Transverse colon (tissue), 4 donors: ENCODE measurements around the gene APOC3. TPM values are rescaled to one million over a fixed set of nuclear protein-coding genes. Genes with fewer than 3 reads are reported as not detected.
"Not testable (repeated sequence)": the region's sequence is repeated elsewhere in the genome, so short reads cannot be mapped to it uniquely, and the experiment has no call there.

Experiments used
- DNase-seq: peaks from one replicate; pipeline ENCODE4 v3.0.0-alpha.2; 2019
- H3K27ac ChIP-seq, 4 donors: fragments of 200-600 bp; sonication (generic); 2 replicates each; pipeline ENCODE4 v1.5.1; 2016 to 2018; ENCODE audit warnings: inconsistent platforms in 4 of 4
- H3K27me3 ChIP-seq: fragments of 200-600 bp; sonication (generic); 2 replicates; pipeline ENCODE4 v1.5.1; 2017; ENCODE audit warnings: inconsistent platforms
- H3K36me3 ChIP-seq, 4 donors: fragments of 200-600 bp; sonication (generic); 2 replicates each; pipeline ENCODE4 v1.5.1; 2017 to 2019; ENCODE audit warnings: inconsistent platforms in 4 of 4
- H3K4me1 ChIP-seq, 4 donors: fragments of 200-600 bp; sonication (generic); 2 replicates each; pipeline ENCODE4 v1.5.1; 2017 to 2020; ENCODE audit warnings: inconsistent platforms in 4 of 4
- H3K4me3 ChIP-seq, 4 donors: fragments of 200-600 bp; sonication (generic); 1 replicate in 1 of 4; 2 replicates in 3 of 4; pipeline versions ENCODE4 v1.5.1 to v1.6.1; 2017 to 2019; ENCODE audit warnings: inconsistent platforms in 4 of 4
- H3K9me3 ChIP-seq, 2 donors: fragments of 200-600 bp; sonication (generic); 2 replicates each; pipeline ENCODE4 v1.5.1; 2017 to 2019; ENCODE audit warnings: inconsistent platforms in 2 of 2
- CTCF ChIP-seq, 5 experiments: fragments of 200-600 bp in 3 of 5; fragments of 450-650 bp in 2 of 5; sonication (generic) in 3 of 5; IDR thresholded peaks; 1 replicate in 2 of 5; 2 replicates in 3 of 5; pipeline ENCODE4 v1.5.1; 2016 to 2017; ENCODE audit warnings: antibody characterized with exemption in 5 of 5, inconsistent platforms in 3 of 5, mild to moderate bottlenecking in 2 of 5, moderate library complexity in 1 of 5
- EP300 ChIP-seq: sonication (generic); formaldehyde crosslinking; IDR thresholded peaks from one replicate; pipeline ENCODE4 v1.6.1; 2017; ENCODE audit warnings: antibody characterized with exemption, low read depth
- POLR2A ChIP-seq: fragments of 450-650 bp; IDR thresholded peaks from one replicate; pipeline ENCODE4 v1.6.1; 2016; ENCODE audit warnings: antibody characterized with exemption, mild to moderate bottlenecking, moderate library complexity
- POLR2AphosphoS5 ChIP-seq, 3 donors: sonication (generic); formaldehyde crosslinking; IDR thresholded peaks; one replicate each; pipeline ENCODE4 v1.6.1; 2016; ENCODE audit warnings: antibody characterized with exemption in 3 of 3
- WGBS, 2 donors: methylation state at CpG; one replicate each; pipeline ENCODE4 v1.1.5; 2018; ENCODE audit warnings: low coverage in 1 of 2; 5-methylcytosine and 5-hydroxymethylcytosine counted together
- in situ Hi-C, 4 donors: fragments of 200-750 bp; cut with MboI; loops; one replicate each; pipeline versions ENCODE4 v1.15.0 to v1.15.1; 2017; ENCODE audit warnings: low sequenced_read_pairs in 3 of 4, low pct_ligation_motif_present in 1 of 4, low pct_unique_long_range_greater_than_20kb in 1 of 4
- intact Hi-C: fragments of 100-400 bp; cut with DNase I; formaldehyde crosslinking; loops from one replicate; pipeline ENCODE4 v1.15.1; 2023; ENCODE audit warnings: low total_unique reads
- total RNA-seq, 4 donors: library from RNA; depleted of rRNA; stranded (reverse); fragments of >200 nt; gene quantifications; one replicate each; pipeline ENCODE4 v1.1.0, GENCODE V29; 2016

The APOC3 gene
- total RNA-seq, 4 donors from 2014 or later, result 3.0 to 5.3 TPM; not detected in 2

GRCh38 chr11:116796548-116796947 is 33.2 kb upstream of the APOC3 start:
- in situ Hi-C loops (loop anchor here (10.0 to 25.0 kb wide), 2 partner anchors 308 to 316 kb away; no protein-coding TSS in a partner anchor), intact Hi-C loops (no loop called here)
- H3K27ac ChIP-seq, result no peak overlapping the region
- DNase-seq, result no peak
- H3K4me3 ChIP-seq, result no peak overlapping the region
- no peaks in the 10 kb centered on the region for H3K27me3 ChIP-seq
- H3K36me3 ChIP-seq, result no peaks in the 10 kb centered on the region
- no peaks in the 10 kb centered on the region for H3K9me3 ChIP-seq
- TF ChIP-seq POLR2A (no peak), CTCF (IDR thresholded peaks at IDR 0.05) (no peak), POLR2AphosphoS5 (IDR thresholded peaks at IDR 0.05) (no peak), EP300 (no peak)
- 80 to 88% methylated on average over 1 of the region's 1 CpG for WGBS, 2 donors
- peaks cover 0 to 2% (median 1%) of the 10 kb centered on the region in 4 donors for H3K4me1 ChIP-seq

GRCh38 chr11:116797816-116798215 is 31.9 kb upstream of the APOC3 start:
- TF ChIP-seq CTCF (IDR thresholded peaks at IDR 0.05) (no peak), POLR2AphosphoS5 (IDR thresholded peaks at IDR 0.05) (no peak), POLR2A (no peak), EP300 (no peak)
- Histone ChIP-seq H3K4me1 (no peaks in the 10 kb centered on the region), H3K27ac (no peak overlapping the region), H3K36me3 (no peaks in the 10 kb centered on the region), H3K4me3 (no peak overlapping the region), H3K9me3 (no peaks in the 10 kb centered on the region), H3K27me3 (no peaks in the 10 kb centered on the region)
- no peak for DNase-seq
- 65 to 74% methylated on average over 4 to 5 of the region's 5 CpGs for WGBS, 2 donors
- intact Hi-C loops, result no loop called here
- in situ Hi-C loops, result loop anchor here (10.0 to 25.0 kb wide), 2 partner anchors 307 to 314 kb away; no protein-coding TSS in a partner anchor

GRCh38 chr11:116798368-116798767 is 31.3 kb upstream of the APOC3 start:
- no peaks in the 10 kb centered on the region for H3K27me3 ChIP-seq
- TF ChIP-seq POLR2A, result no peak
- no peak for TF ChIP-seq POLR2AphosphoS5 (IDR thresholded peaks at IDR 0.05)
- no peak for TF ChIP-seq CTCF (IDR thresholded peaks at IDR 0.05)
- no peak for TF ChIP-seq EP300
- no peaks in the 10 kb centered on the region for H3K9me3 ChIP-seq
- no peaks in the 10 kb centered on the region for H3K36me3 ChIP-seq
- no peak for DNase-seq
- no peak overlapping the region for H3K4me3 ChIP-seq
- WGBS, 2 donors, result 80 to 84% methylated on average over 1 to 5 of the region's 5 CpGs
- H3K27ac ChIP-seq, result no peak overlapping the region
- H3K4me1 ChIP-seq, result no peaks in the 10 kb centered on the region
- in situ Hi-C loops (loop anchor here (10.0 to 25.0 kb wide), 2 partner anchors 306 to 314 kb away; no protein-coding TSS in a partner anchor), intact Hi-C loops (no loop called here)

- no peaks in the 10 kb centered on the region for H3K36me3 ChIP-seq
- no peak overlapping the region for H3K27ac ChIP-seq
- no peaks in the 10 kb centered on the region for H3K9me3 ChIP-seq
- no peak overlapping the region for H3K4me3 ChIP-seq
- WGBS, 2 donors, result 92 to 100% methylated on average over 2 of the region's 2 CpGs
- TF ChIP-seq EP300 (no peak), POLR2AphosphoS5 (IDR thresholded peaks at IDR 0.05) (no peak), POLR2A (no peak), CTCF (IDR thresholded peaks at IDR 0.05) (no peak)
- intact Hi-C loops, result no loop called here
- no peak for DNase-seq
- in situ Hi-C loops, result no loop called here
- no peaks in the 10 kb centered on the region for H3K4me1 ChIP-seq
- no peaks in the 10 kb centered on the region for H3K27me3 ChIP-seq
These were observed 29.1 kb upstream of the APOC3 start for GRCh38 chr11:116800610-116801009.

DNA sequence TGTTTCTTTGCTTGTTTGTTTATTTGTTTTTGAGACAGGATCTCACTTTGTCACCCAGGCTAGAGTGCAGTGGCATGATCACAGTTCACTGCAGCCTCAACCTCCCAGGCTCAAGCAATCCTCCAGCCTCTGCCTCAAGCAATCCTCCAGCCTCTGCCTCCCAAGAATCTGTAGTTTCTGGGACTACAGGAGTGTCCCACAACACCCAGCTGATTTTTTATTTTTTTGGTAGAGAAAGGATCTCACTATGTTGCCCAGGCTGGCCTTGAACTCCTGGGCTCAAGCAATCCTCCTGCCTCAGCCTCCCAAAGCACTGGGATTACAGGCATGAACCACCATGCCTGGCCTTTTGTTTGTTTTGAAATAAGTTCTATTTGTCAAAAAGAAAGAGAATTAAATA is 28.0 kb upstream of the APOC3 start:
- H3K36me3 ChIP-seq, DNase-seq, H3K27ac ChIP-seq, H3K4me3 ChIP-seq, H3K4me1 ChIP-seq, in situ Hi-C loops, intact Hi-C loops, H3K9me3 ChIP-seq, H3K27me3 ChIP-seq: not testable (repeated sequence)
